Mesendoderm (in vitro differentiated cells): ENCODE data around the gene DNASE2B.

Experiments used
- DNase-seq: peaks from one replicate; pipeline ENCODE4 v3.0.0; 2013
- H2AK5ac ChIP-seq: 2 replicates; pipeline ENCODE4 v1.6.1; 2013; ENCODE audit warnings: low read length, inconsistent platforms
- H2BK120ac ChIP-seq: 2 replicates; pipeline ENCODE4 v1.6.1; 2013; ENCODE audit warnings: low read depth, mild to moderate bottlenecking, low read length, moderate library complexity, mixed read lengths
- H2BK15ac ChIP-seq: replicated peaks from 2 replicates; pipeline ENCODE4 v1.6.1; 2013; ENCODE audit warnings: low read depth, mild to moderate bottlenecking, moderate library complexity
- H2BK5ac ChIP-seq: 2 replicates; pipeline ENCODE4 v1.6.1; 2013; ENCODE audit warnings: low read length, inconsistent platforms
- H3K18ac ChIP-seq: 2 replicates; pipeline ENCODE4 v1.6.1; 2013; ENCODE audit warnings: mild to moderate bottlenecking, low read length, mixed read lengths
- H3K23ac ChIP-seq: one replicate; pipeline ENCODE4 v1.6.1; 2013; ENCODE audit warnings: low read length
- H3K27ac ChIP-seq: 2 replicates; pipeline ENCODE4 v1.5.1; 2013; ENCODE audit warnings: low read depth, mild to moderate bottlenecking, inconsistent platforms, low read length, moderate library complexity
- H3K27me3 ChIP-seq: 2 replicates; pipeline ENCODE4 v1.6.1; 2013; ENCODE audit warnings: low read length, control low read depth, mild to moderate bottlenecking, inconsistent platforms; ENCODE audit not compliant: insufficient read depth, poor library complexity
- H3K36me3 ChIP-seq: 2 replicates; pipeline ENCODE4 v1.6.1; 2013; ENCODE audit warnings: low read length, inconsistent platforms; ENCODE audit not compliant: control insufficient read depth, insufficient read depth
- H3K4ac ChIP-seq: one replicate; pipeline ENCODE4 v1.6.1; 2013; ENCODE audit warnings: low read depth, mild to moderate bottlenecking, low read length, moderate library complexity
- H3K4me1 ChIP-seq: 2 replicates; pipeline ENCODE4 v1.6.1; 2013; ENCODE audit warnings: low read depth, low read length, inconsistent platforms; ENCODE audit not compliant: control insufficient read depth
- H3K4me2 ChIP-seq: 2 replicates; pipeline ENCODE4 v1.6.1; 2013; ENCODE audit warnings: low read length
- H3K4me3 ChIP-seq: 2 replicates; pipeline ENCODE4 v1.5.1; 2013; ENCODE audit warnings: mild to moderate bottlenecking, low read length
- H3K56ac ChIP-seq: one replicate; pipeline ENCODE4 v1.6.1; 2013; ENCODE audit warnings: low read length
- H3K79me1 ChIP-seq: 2 replicates; pipeline ENCODE4 v1.6.1; 2013; ENCODE audit warnings: low read length, inconsistent platforms
- H3K79me2 ChIP-seq: 2 replicates; pipeline ENCODE4 v1.6.1; 2013; ENCODE audit warnings: mild to moderate bottlenecking, low read length; ENCODE audit not compliant: control insufficient read depth, insufficient read depth
- H3K9ac ChIP-seq: 2 replicates; pipeline ENCODE4 v1.6.1; 2013; ENCODE audit warnings: low read length, inconsistent platforms
- H4K5ac ChIP-seq: one replicate; pipeline ENCODE4 v1.6.1; 2013; ENCODE audit warnings: low read length
- H4K8ac ChIP-seq: one replicate; pipeline ENCODE4 v1.6.1; 2013; ENCODE audit warnings: low read depth, mild to moderate bottlenecking, control low read depth, low read length, moderate library complexity
- WGBS: extraction: QIAGEN DNeasy Blood & Tissue Kit; methylation state at CpG from one replicate; pipeline ENCODE4 v1.1.7; 2013; ENCODE audit warnings: low lambda C conversion rate, missing lambda C conversion rate; ENCODE audit not compliant: insufficient coverage; ENCODE audit errors: extremely low coverage; 5-methylcytosine and 5-hydroxymethylcytosine counted together

Gene DNASE2B

DNA sequence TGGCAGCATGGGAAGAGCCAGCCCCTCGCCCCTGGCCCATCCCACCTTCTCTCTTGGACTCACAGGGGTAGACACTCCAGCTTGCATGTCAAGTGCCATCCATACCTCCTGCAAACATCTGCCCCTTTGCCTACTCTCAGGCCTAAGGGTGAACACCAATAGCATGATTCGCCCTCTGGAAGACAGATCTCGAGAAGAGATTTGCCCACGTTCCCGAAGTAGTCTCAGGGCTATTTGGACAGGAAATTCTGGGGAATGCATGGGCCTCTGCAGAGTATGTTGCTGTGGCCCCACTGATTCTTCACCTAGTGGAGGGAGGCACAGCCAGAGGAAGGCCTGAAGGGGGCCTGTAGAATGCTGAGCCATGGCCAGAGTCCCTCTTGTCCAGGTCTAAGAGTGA is 29.8 kb upstream of the DNASE2B start:
- no peaks in the 10 kb centered on the region for H3K79me1 ChIP-seq
- no peak overlapping the region for H3K4ac ChIP-seq
- no peak overlapping the region for H3K23ac ChIP-seq
- WGBS, result no CpG with 5 or more reads among the region's 5 CpGs
- no peak overlapping the region for H2AK5ac ChIP-seq
- H3K27ac ChIP-seq, result no peak overlapping the region
- H3K18ac ChIP-seq, result no peak overlapping the region
- no peak overlapping the region for H3K56ac ChIP-seq
- no peak overlapping the region for H2BK5ac ChIP-seq
- H3K27me3 ChIP-seq, result no peaks in the 10 kb centered on the region
- H3K4me1 ChIP-seq, result no peaks in the 10 kb centered on the region
- H3K79me2 ChIP-seq, result no peaks in the 10 kb centered on the region
- H4K8ac ChIP-seq, result no peak overlapping the region
- H4K5ac ChIP-seq, result no peak overlapping the region
- no peak overlapping the region for H3K4me2 ChIP-seq
- H3K36me3 ChIP-seq, result no peaks in the 10 kb centered on the region
- no peak overlapping the region for H2BK120ac ChIP-seq
- no peak for DNase-seq
- H2BK15ac ChIP-seq, result no peak overlapping the region
- no peak overlapping the region for H3K9ac ChIP-seq
- no peak overlapping the region for H3K4me3 ChIP-seq

DNA sequence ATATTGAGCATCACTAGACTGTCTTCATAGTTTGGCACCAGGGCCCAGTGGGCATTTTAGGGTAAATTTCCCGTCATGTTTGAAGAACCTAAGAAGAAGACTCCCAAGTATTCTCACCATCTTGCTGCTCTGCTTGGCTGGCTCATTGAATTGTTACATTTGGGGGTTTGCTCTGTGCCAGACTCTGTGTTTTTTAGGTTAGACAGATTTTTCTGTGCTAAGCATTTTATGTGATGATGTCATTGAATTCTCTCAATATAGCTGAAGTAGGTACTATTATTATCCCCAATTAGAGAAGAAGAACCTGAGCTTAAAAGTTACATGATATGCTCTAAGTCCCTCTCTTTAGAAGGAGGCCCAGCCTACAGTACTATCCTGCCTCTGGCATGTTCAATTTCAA is 28.0 kb upstream of the DNASE2B start:
- Histone ChIP-seq H3K27ac (no peak overlapping the region), H3K23ac (no peak overlapping the region), H3K4me1 (no peaks in the 10 kb centered on the region), H3K79me2 (no peaks in the 10 kb centered on the region), H2AK5ac (no peak overlapping the region), H4K8ac (no peak overlapping the region), H3K36me3 (no peaks in the 10 kb centered on the region), H3K79me1 (no peaks in the 10 kb centered on the region), H3K18ac (no peak overlapping the region), H2BK15ac (no peak overlapping the region), H3K4ac (no peak overlapping the region), H2BK5ac (no peak overlapping the region), H3K27me3 (no peaks in the 10 kb centered on the region), H2BK120ac (no peak overlapping the region), H3K4me2 (no peak overlapping the region), H3K4me3 (no peak overlapping the region), H3K56ac (no peak overlapping the region), H4K5ac (no peak overlapping the region), H3K9ac (no peak overlapping the region)
- DNase-seq, result no peak
- WGBS, result no CpG with 5 or more reads among the region's 1 CpG

DNA sequence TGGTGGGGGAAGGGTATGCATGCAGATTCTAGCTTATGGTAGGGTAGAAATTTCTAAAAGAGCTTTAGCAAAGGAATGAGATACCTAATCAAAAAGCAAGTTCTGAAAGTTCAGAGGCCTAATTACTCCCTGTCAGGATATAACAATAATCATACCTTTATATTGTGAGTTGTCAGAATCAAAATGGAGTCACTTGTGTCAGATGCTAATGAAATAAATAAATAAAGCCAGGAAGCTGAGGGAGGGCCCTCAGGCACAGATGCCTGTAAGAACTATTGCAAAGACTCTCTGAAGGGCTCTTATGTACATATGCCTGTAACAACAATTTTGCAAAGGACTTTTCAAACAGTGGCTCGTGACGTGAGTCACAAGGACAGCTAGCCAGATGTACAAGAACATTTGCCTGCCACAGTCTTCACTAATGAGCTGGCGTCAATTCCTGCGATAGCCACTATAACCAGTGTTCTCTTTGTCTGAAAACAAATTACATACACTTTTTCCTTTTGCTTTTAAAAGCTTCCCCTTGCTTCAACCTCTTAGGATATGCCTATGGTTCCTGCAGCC is 27.4 kb upstream of the DNASE2B start:
- H3K18ac ChIP-seq, result no peak overlapping the region
- WGBS, result no CpG with 5 or more reads among the region's 4 CpGs
- H2BK120ac ChIP-seq, result no peak overlapping the region
- no peak overlapping the region for H2BK15ac ChIP-seq
- H3K56ac ChIP-seq, result no peak overlapping the region
- H3K4me3 ChIP-seq, result no peak overlapping the region
- H4K8ac ChIP-seq, result no peak overlapping the region
- H3K4ac ChIP-seq, result no peak overlapping the region
- H3K4me1 ChIP-seq, result no peaks in the 10 kb centered on the region
- no peak overlapping the region for H4K5ac ChIP-seq
- no peak overlapping the region for H2AK5ac ChIP-seq
- H3K36me3 ChIP-seq, result no peaks in the 10 kb centered on the region
- H3K23ac ChIP-seq, result no peak overlapping the region
- DNase-seq, result no peak
- H3K27me3 ChIP-seq, result no peaks in the 10 kb centered on the region
- H3K79me1 ChIP-seq, result no peaks in the 10 kb centered on the region
- H3K79me2 ChIP-seq, result no peaks in the 10 kb centered on the region
- H3K4me2 ChIP-seq, result no peak overlapping the region
- H3K9ac ChIP-seq, result no peak overlapping the region
- H2BK5ac ChIP-seq, result no peak overlapping the region
- no peak overlapping the region for H3K27ac ChIP-seq

DNA sequence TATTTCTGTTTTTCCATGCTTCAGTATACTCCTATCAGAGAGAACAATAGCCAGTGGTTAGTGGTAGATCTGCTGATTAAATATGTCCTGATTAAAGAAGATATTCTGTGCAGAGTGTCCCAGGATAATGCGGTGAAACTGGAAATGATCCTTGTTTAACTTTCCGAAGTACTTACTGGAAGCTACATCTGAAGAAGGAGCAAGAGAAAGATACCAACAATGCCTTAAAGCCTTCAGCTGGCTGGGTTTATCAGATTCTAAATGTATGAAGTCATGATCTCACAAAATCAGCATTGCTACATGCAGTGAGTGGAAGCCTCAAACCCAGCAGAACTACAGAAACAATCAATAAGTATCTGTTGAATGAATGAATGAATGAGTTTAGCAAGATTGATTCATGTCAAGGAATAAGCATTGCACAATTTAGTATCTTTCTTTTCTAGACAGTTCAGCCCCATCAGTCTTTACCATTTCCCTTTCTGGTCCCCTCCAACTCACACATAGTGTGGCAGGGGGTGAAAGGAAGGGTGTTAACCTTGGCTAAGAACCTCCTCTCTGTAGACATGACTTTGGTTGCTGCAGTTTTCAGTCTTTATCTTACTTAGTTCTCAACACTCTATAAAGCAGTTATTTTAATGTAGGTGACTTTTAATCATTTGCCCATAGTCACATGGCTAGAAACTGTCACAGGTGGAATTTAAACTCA is 24.7 kb upstream of the DNASE2B start:
- Histone ChIP-seq H2BK5ac (no peak overlapping the region), H3K18ac (no peak overlapping the region), H4K5ac (no peak overlapping the region), H3K9ac (no peak overlapping the region), H3K79me2 (no peaks in the 10 kb centered on the region), H3K36me3 (no peaks in the 10 kb centered on the region), H3K4me1 (no peaks in the 10 kb centered on the region), H2BK15ac (no peak overlapping the region), H2BK120ac (no peak overlapping the region), H3K79me1 (no peaks in the 10 kb centered on the region), H3K56ac (no peak overlapping the region), H3K4ac (no peak overlapping the region), H4K8ac (no peak overlapping the region), H3K4me2 (no peak overlapping the region), H3K23ac (no peak overlapping the region), H3K4me3 (no peak overlapping the region), H2AK5ac (no peak overlapping the region), H3K27ac (no peak overlapping the region), H3K27me3 (no peaks in the 10 kb centered on the region)
- DNase-seq, result no peak
- no CpG with 5 or more reads among the region's 2 CpGs for WGBS

DNA sequence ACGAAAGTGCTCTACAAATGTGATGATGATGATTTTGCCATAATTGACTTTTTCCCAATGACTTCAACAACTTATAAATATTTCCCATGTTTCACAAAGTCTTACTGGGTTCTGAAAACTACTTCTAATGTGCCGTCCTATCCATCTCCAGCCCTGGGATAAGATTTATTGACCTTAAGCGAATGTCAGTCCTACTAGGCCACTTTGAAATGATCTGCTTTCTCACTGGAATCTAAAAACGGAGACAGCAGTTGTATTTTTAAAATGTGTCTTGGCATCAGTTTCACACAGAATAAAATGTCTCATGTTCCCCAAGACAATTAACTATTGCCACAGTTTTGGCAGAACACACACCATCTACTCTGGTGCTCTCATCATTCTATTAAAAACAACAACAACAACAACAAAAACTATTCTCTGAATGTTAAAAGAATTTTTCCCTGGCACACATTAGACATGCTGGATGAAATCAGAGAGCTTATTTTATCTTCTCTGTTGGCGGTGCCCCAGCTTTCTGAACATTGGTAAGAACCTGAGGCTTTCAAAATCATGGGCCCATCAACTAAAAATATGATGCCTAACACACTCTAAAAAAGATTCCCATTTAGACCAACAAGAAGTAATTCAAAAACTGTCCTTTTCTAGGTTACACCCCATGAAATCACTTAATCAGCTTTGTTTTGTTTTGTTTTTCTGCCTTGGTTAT is 23.1 kb upstream of the DNASE2B start:
- no peak overlapping the region for H2BK120ac ChIP-seq

More for the DNA sequence above, 23.1 kb upstream of the DNASE2B start:
- H4K8ac ChIP-seq, result no peak overlapping the region
- H3K56ac ChIP-seq, result no peak overlapping the region
- no peak overlapping the region for H3K27ac ChIP-seq
- H2BK5ac ChIP-seq, result no peak overlapping the region
- H3K27me3 ChIP-seq, result no peaks in the 10 kb centered on the region
- H3K79me1 ChIP-seq, result no peaks in the 10 kb centered on the region
- H3K9ac ChIP-seq, result no peak overlapping the region
- no peaks in the 10 kb centered on the region for H3K4me1 ChIP-seq
- H3K23ac ChIP-seq, result no peak overlapping the region
- H3K79me2 ChIP-seq, result no peaks in the 10 kb centered on the region
- no CpG with 5 or more reads among the region's 5 CpGs for WGBS
- H4K5ac ChIP-seq, result no peak overlapping the region
- no peak overlapping the region for H3K4me3 ChIP-seq
- no peak overlapping the region for H2BK15ac ChIP-seq
- H3K4me2 ChIP-seq, result no peak overlapping the region
- no peak overlapping the region for H2AK5ac ChIP-seq
- H3K4ac ChIP-seq, result no peak overlapping the region
- no peak for DNase-seq
- no peak overlapping the region for H3K18ac ChIP-seq
- H3K36me3 ChIP-seq, result no peaks in the 10 kb centered on the region
